Stimulated activated naive CD8-positive, alpha-beta T cell treated with anti-CD3 and anti-CD28 coated beads, Interleukin-15, Interleukin-2, amounts not matched to agents 100 U/mL and 50 U/mL, for 24 hours (primary cell): ENCODE measurements around the gene DDT.
"Not testable (repeated sequence)": the region's sequence is repeated elsewhere in the genome, so short reads cannot be mapped to it uniquely, and the experiment has no call there.

Experiments used
- ATAC-seq: fragments of 150-1000 bp; cut with Tn5 transposase; one replicate; pipeline ENCODE4 v1.10.0; 2021
- DNase-seq: peaks from one replicate; pipeline ENCODE4 v3.0.0; 2021

Gene DDT

GRCh38 chr22:23974345-23974744 is at the start of gene DDT:
DDT (minus strand) TSS chr22:23974441; CDS start chr22:23974414, 27 bp downstream.
- DNase-seq, result not testable (repeated sequence)
- ATAC-seq, result peak; percentile 98

DNA sequence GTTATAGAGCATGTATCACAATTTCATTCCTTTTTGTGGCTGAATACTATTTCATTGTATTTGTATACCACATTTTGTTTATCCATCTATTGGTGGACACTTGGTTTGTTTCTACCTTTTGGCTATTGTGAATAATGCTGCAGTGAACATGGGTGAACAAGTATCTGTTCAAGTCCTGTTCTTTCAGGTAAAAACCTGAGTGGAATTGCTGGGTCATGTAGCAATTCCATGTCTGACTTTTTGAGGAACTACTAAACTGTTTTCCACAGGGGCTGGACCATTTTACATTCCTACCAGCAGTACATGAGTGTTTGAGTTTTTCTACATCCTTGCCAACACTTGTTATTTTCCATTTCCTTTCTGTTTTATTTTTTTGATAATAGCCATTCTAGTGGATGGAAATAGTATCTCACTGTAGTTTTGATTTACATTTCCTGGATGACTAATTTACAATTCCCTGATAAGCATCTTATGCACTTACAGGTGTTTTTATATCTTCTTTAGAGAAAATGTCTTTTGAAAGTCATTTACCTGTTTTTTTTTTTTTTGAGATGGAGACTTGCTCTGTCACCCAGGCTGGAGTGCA is 49.1 kb upstream of the DDT start:
- ATAC-seq, result peak; percentile 28

DNA sequence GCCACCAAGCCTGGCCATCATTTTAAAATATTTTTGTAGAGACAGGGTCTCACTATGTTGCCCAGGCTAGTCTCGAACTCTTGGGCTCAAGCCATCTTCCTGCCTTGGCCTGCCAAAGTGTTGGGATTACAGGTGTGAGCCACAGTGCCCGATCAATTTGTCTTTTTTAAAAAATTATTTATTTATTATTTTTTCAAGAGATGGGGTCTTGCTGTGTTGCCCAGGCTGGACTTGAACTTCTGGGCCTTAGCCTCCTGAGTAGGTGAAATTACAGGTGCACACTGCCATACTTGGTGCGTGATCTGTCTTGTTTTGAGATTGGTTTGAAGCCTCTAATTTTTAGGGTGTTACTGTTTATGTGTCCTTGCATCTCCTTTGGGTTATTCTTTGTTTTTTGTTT is 47.1 kb upstream of the DDT start:
- ATAC-seq (no peak), DNase-seq (no peak)

More for the DNA sequence above, 49.1 kb upstream of the DDT start:
- no peak for DNase-seq

GRCh38 chr22:24016156-24016555 is 41.9 kb upstream of the DDT start:
- DNase-seq, result no peak
- no peak for ATAC-seq

GRCh38 chr22:24011735-24012068 is 37.5 kb upstream of the DDT start:
- DNase-seq (no peak), ATAC-seq (no peak)

- ATAC-seq (no peak), DNase-seq (no peak)
These were observed 35.8 kb upstream of the DDT start for GRCh38 chr22:24010018-24010391.

- no peak for DNase-seq
- ATAC-seq, result no peak
These were observed 35.2 kb upstream of the DDT start for GRCh38 chr22:24009227-24010017.

- DNase-seq (no peak), ATAC-seq (no peak)
These were observed 34.4 kb upstream of the DDT start for GRCh38 chr22:24008381-24009226.

DNA sequence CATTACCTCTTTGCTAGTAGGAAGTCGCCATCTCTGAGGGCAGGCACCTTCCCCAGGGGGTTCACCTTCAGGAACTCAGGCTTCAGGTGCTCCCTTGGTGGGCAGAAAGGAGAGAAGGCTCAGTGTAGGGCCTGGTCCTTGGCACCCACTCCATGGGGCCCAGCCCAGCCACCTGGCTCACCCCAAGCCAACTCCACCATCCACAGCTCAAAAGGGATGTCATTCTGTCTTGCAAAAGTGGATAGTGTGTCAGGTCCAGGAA is 33.7 kb upstream of the DDT start:
- DNase-seq (no peak), ATAC-seq (no peak)

GRCh38 chr22:24007253-24008021 is 33.2 kb upstream of the DDT start:
- DNase-seq (no peak), ATAC-seq (no peak)

- ATAC-seq, result no peak
- DNase-seq, result no peak
These were observed 32.6 kb upstream of the DDT start for GRCh38 chr22:24006914-24007214.

- DNase-seq (no peak), ATAC-seq (no peak)
These were observed 32.1 kb upstream of the DDT start for GRCh38 chr22:24006207-24006913.

DNA sequence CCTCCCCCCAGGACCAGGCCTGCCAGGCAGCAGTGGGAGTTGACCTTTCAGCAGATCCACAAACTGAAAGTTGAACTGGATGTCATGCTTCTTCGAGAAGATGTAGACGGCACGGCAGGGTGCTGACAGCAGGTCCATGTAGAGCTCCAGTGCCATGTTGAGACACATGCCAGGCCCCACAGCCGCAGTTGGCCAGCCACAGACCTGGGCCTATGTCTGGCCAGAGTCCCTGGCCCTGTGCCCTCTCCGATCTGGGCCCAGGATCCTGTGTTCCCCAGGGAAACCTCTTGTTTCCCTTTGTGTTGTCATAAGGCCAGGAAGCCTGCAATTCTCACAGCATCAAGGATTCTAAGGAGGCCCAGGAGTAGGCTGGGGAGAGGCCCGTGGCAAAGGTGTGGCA is 31.0 kb upstream of the DDT start, which contains the start of gene GSTT4:
GSTT4 (minus strand) TSS at position 253 of the 400 bp plus-strand sequence; CDS start at position 156, 97 bp downstream.
- DNase-seq (no peak), ATAC-seq (no peak)

DNA sequence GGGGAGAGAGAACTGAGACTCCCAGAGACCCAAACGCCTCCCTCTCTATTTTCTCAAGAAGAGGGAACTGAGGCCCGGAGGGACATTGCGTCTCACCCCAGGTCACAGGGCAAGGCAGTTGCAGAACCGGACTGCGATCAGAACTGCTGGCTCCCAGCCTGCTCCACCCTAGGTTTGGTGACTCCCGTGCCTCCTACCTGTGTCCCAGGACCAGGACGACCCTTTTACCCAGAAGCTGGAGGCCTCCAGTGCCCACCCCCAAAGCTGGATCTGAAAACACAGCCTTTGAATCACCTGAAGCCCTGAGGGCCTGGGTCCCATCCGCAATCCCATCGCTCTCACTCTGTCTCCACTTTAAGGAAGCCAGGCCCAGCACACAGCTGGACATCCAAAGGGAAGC is 29.6 kb upstream of the DDT start:
- no peak for DNase-seq
- no peak for ATAC-seq

DNA sequence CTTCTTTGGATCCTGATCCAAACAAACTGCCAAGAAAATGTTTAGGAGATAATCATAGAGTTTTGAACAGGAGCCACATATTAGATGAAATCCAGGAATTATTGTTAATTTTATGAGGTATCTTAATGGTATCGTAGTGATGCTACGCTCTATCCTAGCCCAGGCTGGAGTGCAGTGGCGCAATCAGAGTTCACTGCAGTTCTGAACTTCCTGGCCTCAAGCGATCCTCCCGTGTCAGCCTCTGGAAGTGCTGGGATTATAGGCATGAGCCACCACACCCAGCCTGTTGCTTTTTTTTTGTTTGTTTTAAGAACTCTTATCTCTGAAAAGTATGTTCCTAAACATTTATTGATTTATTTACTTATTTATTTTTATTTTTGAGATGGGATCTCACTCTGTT is 28.6 kb upstream of the DDT start:
- ATAC-seq, result no peak

GRCh38 chr22:24002272-24002671 is 28.0 kb upstream of the DDT start:
- DNase-seq (no peak), ATAC-seq (no peak)

More for the DNA sequence above, 28.6 kb upstream of the DDT start:
- no peak for DNase-seq

GRCh38 chr22:24001314-24001713 is 27.1 kb upstream of the DDT start:
- ATAC-seq, result no peak
- DNase-seq, result no peak

- not testable (repeated sequence) for DNase-seq, ATAC-seq
These were observed 25.5 kb upstream of the DDT start for GRCh38 chr22:23999779-24000178.

DNA sequence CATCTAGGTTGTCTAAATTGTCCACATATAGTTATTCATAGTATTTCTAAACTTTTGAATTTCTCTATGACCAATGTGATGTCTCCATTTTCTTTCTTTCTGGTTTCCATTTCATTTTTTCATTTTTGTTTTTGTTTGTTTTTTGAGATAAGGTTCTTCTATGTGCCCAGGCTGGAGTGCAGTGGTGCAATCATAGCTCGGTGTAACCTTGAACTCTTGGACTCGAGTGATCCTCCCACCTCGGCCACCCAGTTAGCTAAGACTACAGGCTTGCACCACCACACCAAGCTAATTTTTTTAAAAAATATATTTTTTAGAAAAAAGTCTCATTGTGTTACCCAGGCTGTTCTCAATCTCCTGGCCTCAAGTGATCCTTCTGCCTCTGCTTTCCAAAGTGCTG is 22.9 kb upstream of the DDT start:
- ATAC-seq (no peak), DNase-seq (no peak)

DNA sequence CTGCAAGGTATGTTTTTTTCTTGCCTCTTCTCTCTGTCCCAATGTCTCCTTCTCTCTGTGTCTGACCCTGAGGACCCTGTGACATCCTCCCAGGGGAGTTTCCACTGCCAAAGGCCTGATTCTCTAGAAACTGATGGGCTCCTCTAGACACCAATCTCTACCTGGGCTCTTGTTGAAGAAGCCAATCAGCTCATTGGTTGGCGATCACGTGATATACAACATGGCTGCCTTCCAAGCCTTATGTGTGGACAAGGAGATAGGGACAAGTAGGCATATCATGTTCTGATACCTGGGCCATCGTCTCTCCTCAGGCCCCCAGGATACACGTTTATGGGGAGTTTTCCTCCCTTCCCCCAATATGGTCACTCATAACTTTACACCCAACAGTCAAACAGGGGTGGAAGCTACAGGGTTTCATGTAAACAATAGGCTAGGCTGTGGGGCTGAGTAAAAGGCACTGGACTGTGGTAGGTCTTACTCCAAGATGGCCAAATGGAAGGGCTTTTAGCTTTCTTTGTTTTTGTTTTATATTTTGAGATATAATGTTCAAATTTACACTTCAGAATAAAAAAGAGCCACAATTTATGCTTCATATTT is 19.4 kb upstream of the DDT start:
- not testable (repeated sequence) for ATAC-seq, DNase-seq

- not testable (repeated sequence) for DNase-seq, ATAC-seq
These were observed 18.8 kb upstream of the DDT start for GRCh38 chr22:23993080-23993479.
